Measurements from ENCODE around the gene HSD17B11.
"Not testable (repeated sequence)": the region's sequence is repeated elsewhere in the genome, so short reads cannot be mapped to it uniquely, and the experiment has no call there.

DNA sequence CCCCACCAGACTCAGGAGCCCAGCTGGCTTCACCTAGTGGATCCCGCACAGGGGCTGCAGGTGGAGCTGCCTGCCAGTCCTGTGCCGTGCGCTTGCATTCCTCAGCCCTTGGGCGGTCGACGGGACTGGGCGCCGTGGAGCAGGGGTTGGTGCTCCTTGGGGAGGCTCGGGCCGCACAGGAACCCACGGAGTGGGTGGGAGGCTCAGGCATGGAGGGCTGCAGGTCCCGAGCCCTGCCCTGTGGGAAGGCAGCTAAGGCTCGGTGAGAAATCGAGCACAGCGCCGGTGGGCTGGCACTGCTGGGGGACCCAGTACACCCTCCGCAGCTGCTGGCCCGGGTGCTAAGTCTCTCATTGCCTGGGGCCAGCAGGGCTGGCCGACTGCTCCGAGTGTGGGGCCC lies 4.9 kb upstream of the HSD17B11 start:
- TF ChIP-seq CTCF (conservative IDR thresholded peaks at IDR 0.05; ENCODE audit: low read length); EZH2phosphoT487 (IDR thresholded peaks at IDR 0.05; ENCODE audit: borderline replicate concordance): not testable (repeated sequence)

All from Loucy (cell line).